IMR-90 (cell line): ENCODE data around the gene PTBP1. TPM values are rescaled to one million over a fixed set of nuclear protein-coding genes. Genes with fewer than 3 reads are reported as not detected.

Source experiments
- ATAC-seq: fragments of 200-7000 bp; cut with Tn5 transposase; 2 replicates; pipeline ENCODE4 v1.9.1; 2020; ENCODE audit warnings: low read depth, mild to moderate bottlenecking, moderate library complexity
- BruUV-seq: library from RNA; stranded (reverse); fragments of 400-500 nt; replicated peaks from 2 replicates; lab custom pipeline; 2021; lab: Mats Ljungman, UMichigan
- CTCF ChIA-PET: fragments of 300-600 bp; formaldehyde crosslinking; extraction: SDS; loops from one replicate; lab custom pipeline; 2021; ENCODE audit warnings: antibody characterized with exemption; lab: Yijun Ruan, JAX
- POLR2A ChIA-PET: fragments of 300-600 bp; sonication (Branson Sonifier 250); formaldehyde crosslinking; loops from one replicate; lab custom pipeline; 2022; ENCODE audit warnings: antibody characterized with exemption; ENCODE audit not compliant: unreplicated experiment; lab: Charles Lee
- DNase-seq: peaks from one replicate; pipeline ENCODE4 v3.0.0; 2013
- H2AFZ ChIP-seq: replicated peaks from 2 replicates; pipeline ENCODE3; 2013; ENCODE audit warnings: low read length, mild to moderate bottlenecking; ENCODE audit not compliant: poor library complexity
- H2AK5ac ChIP-seq: 2 replicates; pipeline ENCODE4 v1.6.1; 2013; ENCODE audit warnings: low read depth, low read length, inconsistent platforms
- H2AK9ac ChIP-seq: replicated peaks from 2 replicates; pipeline ENCODE3; 2013; ENCODE audit warnings: mild to moderate bottlenecking, low read depth, low read length, moderate library complexity; ENCODE audit not compliant: poor library complexity
- H2BK120ac ChIP-seq: 2 replicates; pipeline ENCODE4 v1.6.1; 2013; ENCODE audit warnings: low read depth, low read length, inconsistent platforms
- H2BK15ac ChIP-seq: 3 replicates; pipeline ENCODE4 v1.6.1; 2013; ENCODE audit warnings: low read depth, low read length, inconsistent platforms
- H2BK20ac ChIP-seq: 2 replicates; pipeline ENCODE4 v1.6.1; 2013; ENCODE audit warnings: low read depth, mild to moderate bottlenecking, inconsistent platforms, low read length, moderate library complexity
- H2BK5ac ChIP-seq: 2 replicates; pipeline ENCODE4 v1.6.1; 2013; ENCODE audit warnings: mild to moderate bottlenecking, low read depth, low read length, inconsistent platforms; ENCODE audit not compliant: poor library complexity, severe bottlenecking
- H3K14ac ChIP-seq: replicated peaks from 2 replicates; pipeline ENCODE4 v1.6.1; 2013; ENCODE audit warnings: low read depth, low read length, inconsistent platforms
- H3K18ac ChIP-seq: 2 replicates; pipeline ENCODE4 v1.6.1; 2013; ENCODE audit warnings: low read depth, low read length, control low read depth
- H3K23ac ChIP-seq: 2 replicates; pipeline ENCODE4 v1.6.1; 2013; ENCODE audit warnings: low read depth, low read length, inconsistent platforms
- H3K27ac ChIP-seq: 2 replicates; pipeline ENCODE4 v1.5.1; 2013; ENCODE audit warnings: mild to moderate bottlenecking, control low read depth, low read length; ENCODE audit not compliant: insufficient read depth
- H3K27me3 ChIP-seq: 2 replicates; pipeline ENCODE4 v1.6.1; 2013; ENCODE audit warnings: low read length; ENCODE audit not compliant: control insufficient read depth, insufficient read depth
- H3K36me3 ChIP-seq: 2 replicates; pipeline ENCODE4 v1.6.1; 2013; ENCODE audit warnings: low read length, mixed read lengths; ENCODE audit not compliant: control insufficient read depth, insufficient read depth
- H3K4ac ChIP-seq: 2 replicates; pipeline ENCODE4 v1.6.1; 2013; ENCODE audit warnings: low read depth, low read length, inconsistent platforms
- H3K4me1 ChIP-seq: 2 replicates; pipeline ENCODE4 v1.6.1; 2013; ENCODE audit warnings: low read length, mixed read lengths; ENCODE audit not compliant: control insufficient read depth, insufficient read depth
- H3K4me2 ChIP-seq: 2 replicates; pipeline ENCODE4 v1.6.1; 2013; ENCODE audit warnings: low read depth, mild to moderate bottlenecking, control low read depth, low read length, moderate library complexity
- H3K4me3 ChIP-seq: 2 replicates; pipeline ENCODE4 v1.5.1; 2013; ENCODE audit warnings: low read depth, mild to moderate bottlenecking, control low read depth, low read length, moderate library complexity; ENCODE audit not compliant: insufficient read depth
- H3K56ac ChIP-seq: 2 replicates; pipeline ENCODE4 v1.6.1; 2013; ENCODE audit warnings: low read length, inconsistent platforms; ENCODE audit not compliant: insufficient read depth; ENCODE audit errors: extremely low read depth
- H3K79me1 ChIP-seq, 2 experiments: 2 replicates each; pipeline ENCODE4 v1.6.1; 2013; ENCODE audit warnings: low read length in 2 of 2, inconsistent platforms in 1 of 2, low read depth in 1 of 2
- H3K9ac ChIP-seq: 2 replicates; pipeline ENCODE4 v1.6.1; 2013; ENCODE audit warnings: low read depth, low read length, control low read depth
- H3K9me1 ChIP-seq: 2 replicates; pipeline ENCODE4 v1.6.1; 2013; ENCODE audit warnings: low read length, inconsistent platforms; ENCODE audit not compliant: insufficient read depth
- H3K9me3 ChIP-seq: 2 replicates; pipeline ENCODE4 v1.6.1; 2013; ENCODE audit warnings: low read length; ENCODE audit not compliant: control insufficient read depth, insufficient read depth
- H4K20me1 ChIP-seq: 2 replicates; pipeline ENCODE4 v1.6.1; 2013; ENCODE audit warnings: low read length, inconsistent platforms; ENCODE audit not compliant: insufficient read depth
- H4K5ac ChIP-seq: 2 replicates; pipeline ENCODE4 v1.6.1; 2013; ENCODE audit warnings: mild to moderate bottlenecking, low read depth, low read length, control low read depth
- H4K8ac ChIP-seq, 2 experiments: 2 replicates each; pipeline ENCODE4 v1.6.1; 2013; ENCODE audit warnings: low read depth in 2 of 2, low read length in 2 of 2, control low read depth in 1 of 2, inconsistent platforms in 1 of 2
- H4K91ac ChIP-seq: 2 replicates; pipeline ENCODE4 v1.6.1; 2013; ENCODE audit warnings: low read depth, low read length, inconsistent platforms; ENCODE audit not compliant: insufficient read depth
- BHLHE40 ChIP-seq: fragments of 150-350 bp; IDR thresholded peaks from 2 replicates; pipeline ENCODE4 v1.6.1; 2016; ENCODE audit warnings: mild to moderate bottlenecking, low read depth, low read length
- CEBPB ChIP-seq: IDR thresholded peaks from 2 replicates; pipeline ENCODE4 v1.6.1; 2012; ENCODE audit warnings: low read depth, low read length, improper control_type of control experiment
- CHD1 ChIP-seq: IDR thresholded peaks from 2 replicates; pipeline ENCODE4 v1.6.1; 2012; ENCODE audit warnings: low read depth, low read length, improper control_type of control experiment
- CTCF ChIP-seq: conservative IDR thresholded peaks from 2 replicates; pipeline ENCODE4 v1.5.1; 2012; ENCODE audit warnings: mild to moderate bottlenecking, low read depth, low read length, improper control_type of control experiment
- FOS ChIP-seq: fragments of 150-350 bp; IDR thresholded peaks from 2 replicates; pipeline ENCODE4 v1.6.1; 2016; ENCODE audit warnings: low read depth, low read length
- MAFK ChIP-seq: IDR thresholded peaks from 2 replicates; pipeline ENCODE4 v1.6.1; 2012; ENCODE audit warnings: low read depth, low read length, improper control_type of control experiment
- MAZ ChIP-seq: IDR thresholded peaks from 2 replicates; pipeline ENCODE4 v1.6.1; 2012; ENCODE audit warnings: low read depth, mild to moderate bottlenecking, low read length, improper control_type of control experiment, moderate library complexity, borderline replicate concordance
- MXI1 ChIP-seq: IDR thresholded peaks from 2 replicates; pipeline ENCODE4 v1.6.1; 2012; ENCODE audit warnings: low read depth, mild to moderate bottlenecking, low read length, moderate library complexity, borderline replicate concordance
- POLR2A ChIP-seq: IDR thresholded peaks from 2 replicates; pipeline ENCODE4 v1.6.1; 2012; ENCODE audit warnings: mild to moderate bottlenecking, low read depth, low read length
- RAD21 ChIP-seq: IDR thresholded peaks from 2 replicates; pipeline ENCODE4 v1.6.1; 2012; ENCODE audit warnings: low read length, improper control_type of control experiment
- RCOR1 ChIP-seq: IDR thresholded peaks from 2 replicates; pipeline ENCODE4 v1.6.1; 2012; ENCODE audit warnings: mild to moderate bottlenecking, low read length, improper control_type of control experiment; ENCODE audit not compliant: insufficient replicate concordance
- RFX5 ChIP-seq: IDR thresholded peaks from 2 replicates; pipeline ENCODE4 v1.8.0; 2012; ENCODE audit warnings: low read depth, mild to moderate bottlenecking, low read length, moderate library complexity
- SMC3 ChIP-seq: fragments of 150-350 bp; IDR thresholded peaks from 2 replicates; pipeline ENCODE4 v1.6.1; 2016; ENCODE audit warnings: low read depth, mild to moderate bottlenecking, antibody characterized with exemption, low read length, moderate library complexity
- USF2 ChIP-seq: fragments of 150-350 bp; IDR thresholded peaks from 2 replicates; pipeline ENCODE4 v1.6.1; 2017; ENCODE audit warnings: mild to moderate bottlenecking, antibody characterized with exemption, low read length, low read depth
- WGBS, 2 experiments: methylation state at CpG; one replicate each; pipeline versions ENCODE4 v1.1.5 to v1.1.7; 2013; ENCODE audit warnings: missing lambda C conversion rate in 2 of 2; ENCODE audit not compliant: insufficient read length in 1 of 2; ENCODE audit errors: extremely low coverage in 2 of 2; 5-methylcytosine and 5-hydroxymethylcytosine counted together
- dilution Hi-C: fragments of 300-500 bp; cut with HindIII; formaldehyde crosslinking; loops from one replicate; pipeline ENCODE4 v1.14.3; 2018; ENCODE audit warnings: low sequenced_read_pairs; ENCODE audit not compliant: unreplicated experiment
- in situ Hi-C: fragments of 300-500 bp; cut with MboI; formaldehyde crosslinking; loops from 3 replicates; pipeline ENCODE4 v1.14.3; 2019; ENCODE audit warnings: low sequenced_read_pairs, inconsistent platforms, mixed read lengths
- intact Hi-C: fragments of 100-400 bp; cut with micrococcal nuclease; formaldehyde crosslinking; loops from 2 replicates; pipeline ENCODE4 v1.10.0; 2022
- polyA plus RNA-seq, 3 experiments: library from polyadenylated mRNA; depleted of rRNA; stranded (reverse); fragments of >200 nt; gene quantifications; 2 replicates each; pipeline ENCODE4 v1.2.3, GENCODE V29; 2012; ENCODE audit warnings: low replicate concordance in 1 of 3
- total RNA-seq: library from RNA; depleted of rRNA; stranded (reverse); fragments of >200 nt; gene quantifications from 2 replicates; pipeline ENCODE4 v1.2.3, GENCODE V29; 2012

PTBP1 gene
- total and polyA plus RNA-seq, 2 of the 4 experiments (the other 2 are of a cell fraction): 146 to 269 TPM

- no TSS peak for BruUV-seq
- peak overlapping the region; percentile 84 for H2BK20ac ChIP-seq
- peak overlapping the region; percentile 50; the same call in 1 of the 2 replicates for H3K56ac ChIP-seq
- peak overlapping the region; percentile 93 for H3K14ac ChIP-seq
- TF ChIP-seq RFX5 (no peak), FOS (no peak), BHLHE40 (no peak), USF2 (no peak), POLR2A (no peak), CHD1 (no peak), CEBPB (no peak), MXI1 (no peak), SMC3 (no peak), CTCF (no peak), RCOR1 (no peak), MAZ (no peak), RAD21 (no peak), MAFK (no peak)
- peaks cover 2 to 38% of the 10 kb centered on the region in 2 experiments; a peak in 2 of 4 replicates for H3K79me1 ChIP-seq
- dilution Hi-C loops: no loop called here
- no peak overlapping the region for H3K9ac ChIP-seq
- intact Hi-C loops: loop anchor here (2.0 kb wide), 1 partner anchor 14 kb away; the partner anchor contains the start of gene PTBP1
- H2AK5ac ChIP-seq: peak overlapping the region; percentile 98
- in situ Hi-C loops: no loop called here
- H3K36me3 ChIP-seq: no peaks in the 10 kb centered on the region
- H4K20me1 ChIP-seq: peaks cover 3% of the 10 kb centered on the region; the same call in 1 of the 2 replicates
- peak overlapping the region; percentile 89 for H3K18ac ChIP-seq
- peak overlapping the region; percentile 33 for H2BK5ac ChIP-seq
- peak overlapping the region; percentile 66 for H3K4me2 ChIP-seq
- peak overlapping the region; percentile 79 for H3K23ac ChIP-seq
- H3K4me1 ChIP-seq: peaks cover 19% of the 10 kb centered on the region
- peak overlapping the region; percentile 82 to 90; a peak in 3 of 4 replicates for H4K8ac ChIP-seq
- 68% methylated on average over 9 of the region's 29 CpGs; no CpG with 5 or more reads in 1 of the 2 experiments for WGBS, 2 experiments
- no peaks in the 10 kb centered on the region for H3K27me3 ChIP-seq
- H2AFZ ChIP-seq: peak overlapping the region; percentile 80
- H2BK120ac ChIP-seq: peak overlapping the region; percentile 96
- DNase-seq: peak; percentile 33
- CTCF ChIA-PET: interaction anchor here (0.7 kb wide), 1 partner anchor 12 kb away, joined by 7 read pairs; no protein-coding TSS in a partner anchor
- no peaks in the 10 kb centered on the region for H3K9me3 ChIP-seq
- H3K4ac ChIP-seq: peak overlapping the region; percentile 98
- H3K4me3 ChIP-seq: no peak overlapping the region; the same call in 1 of the 2 replicates
- H3K9me1 ChIP-seq: peaks cover 15% of the 10 kb centered on the region
- ATAC-seq: peak; percentile 69
- POLR2A ChIA-PET: no interaction called here
- H2AK9ac ChIP-seq: peak overlapping the region; percentile 75
- H4K91ac ChIP-seq: peak overlapping the region; percentile 96
- peak overlapping the region; percentile 91 for H4K5ac ChIP-seq
- H2BK15ac ChIP-seq: peak overlapping the region; percentile 77; the same call in 1 of the 3 replicates
- H3K27ac ChIP-seq: peak overlapping the region; percentile 51
Observed at GRCh38 chr19:782185-782877, 14.9 kb upstream of the PTBP1 start.
